H9 (cell line): ENCODE data around the gene NPDC1. TPM values are rescaled to one million over a fixed set of nuclear protein-coding genes. Genes with fewer than 3 reads are reported as not detected.

Source experiments
- DNase-seq: peaks from one replicate; pipeline ENCODE4 v3.0.0-alpha.2; 2017
- H2AFZ ChIP-seq: one replicate; pipeline ENCODE4 v1.6.1; 2013; ENCODE audit warnings: mild to moderate bottlenecking, low read length, control low read depth, moderate library complexity
- H2AK5ac ChIP-seq: 2 replicates; pipeline ENCODE4 v1.6.1; 2013; ENCODE audit warnings: low read length, control low read depth, mixed read lengths; ENCODE audit not compliant: insufficient read length
- H2BK120ac ChIP-seq: one replicate; pipeline ENCODE4 v1.6.1; 2013; ENCODE audit warnings: low read depth, mild to moderate bottlenecking, low read length, control low read depth, inconsistent platforms; ENCODE audit not compliant: poor library complexity, severe bottlenecking
- H2BK12ac ChIP-seq: 2 replicates; pipeline ENCODE4 v1.6.1; 2013; ENCODE audit warnings: low read length, control low read depth, mixed read lengths, low read depth; ENCODE audit not compliant: insufficient read length
- H2BK15ac ChIP-seq: 2 replicates; pipeline ENCODE4 v1.6.1; 2013; ENCODE audit warnings: low read depth, low read length, control low read depth
- H2BK20ac ChIP-seq: one replicate; pipeline ENCODE4 v1.6.1; 2013; ENCODE audit warnings: low read depth, mild to moderate bottlenecking, low read length, control low read depth, inconsistent platforms; ENCODE audit not compliant: poor library complexity, severe bottlenecking
- H2BK5ac ChIP-seq: 2 replicates; pipeline ENCODE4 v1.6.1; 2013; ENCODE audit warnings: low read length, control low read depth, mixed read lengths; ENCODE audit not compliant: insufficient read length
- H3K14ac ChIP-seq: 2 replicates; pipeline ENCODE4 v1.6.1; 2013; ENCODE audit warnings: low read length, control low read depth; ENCODE audit not compliant: insufficient read depth
- H3K18ac ChIP-seq: 2 replicates; pipeline ENCODE4 v1.6.1; 2013; ENCODE audit warnings: low read depth, mild to moderate bottlenecking, mixed read lengths, low read length, control low read depth; ENCODE audit not compliant: insufficient read length
- H3K23ac ChIP-seq: 2 replicates; pipeline ENCODE4 v1.6.1; 2013; ENCODE audit warnings: low read length, control low read depth, mixed read lengths, low read depth; ENCODE audit not compliant: insufficient read length
- H3K23me2 ChIP-seq: 2 replicates; pipeline ENCODE4 v1.6.1; 2013; ENCODE audit warnings: low read depth, mild to moderate bottlenecking, mixed read lengths, low read length, control low read depth; ENCODE audit not compliant: insufficient read length, poor library complexity, severe bottlenecking
- H3K27ac ChIP-seq: 2 replicates; pipeline ENCODE4 v1.5.1; 2013; ENCODE audit warnings: low read length, control low read depth, mixed read lengths, low read depth; ENCODE audit not compliant: insufficient read length
- H3K27me3 ChIP-seq: 2 replicates; pipeline ENCODE4 v1.6.1; 2013; ENCODE audit warnings: low read length, control low read depth, inconsistent platforms; ENCODE audit not compliant: insufficient read depth
- H3K4ac ChIP-seq: 2 replicates; pipeline ENCODE4 v1.6.1; 2013; ENCODE audit warnings: low read depth, mild to moderate bottlenecking, control low read depth, inconsistent platforms, low read length, moderate library complexity
- H3K4me1 ChIP-seq: 2 replicates; pipeline ENCODE4 v1.6.1; 2013; ENCODE audit warnings: low read length, control low read depth, inconsistent platforms; ENCODE audit not compliant: insufficient read depth
- H3K4me2 ChIP-seq: 2 replicates; pipeline ENCODE4 v1.6.1; 2013; ENCODE audit warnings: low read length, control low read depth, mixed read lengths; ENCODE audit not compliant: insufficient read length, insufficient read depth
- H3K56ac ChIP-seq: 2 replicates; pipeline ENCODE4 v1.6.1; 2013; ENCODE audit warnings: low read depth, mild to moderate bottlenecking, mixed read lengths, low read length, control low read depth; ENCODE audit not compliant: insufficient read length
- H3K79me1 ChIP-seq: 2 replicates; pipeline ENCODE4 v1.6.1; 2013; ENCODE audit warnings: low read depth, mild to moderate bottlenecking, moderate library complexity, low read length, control low read depth, inconsistent platforms; ENCODE audit not compliant: insufficient read depth, poor library complexity, severe bottlenecking
- H3K79me2 ChIP-seq: 2 replicates; pipeline ENCODE4 v1.6.1; 2013; ENCODE audit warnings: low read length, control low read depth, inconsistent platforms; ENCODE audit not compliant: insufficient read depth
- H3K9ac ChIP-seq: 2 replicates; pipeline ENCODE4 v1.6.1; 2013; ENCODE audit warnings: low read length, control low read depth, mixed read lengths; ENCODE audit not compliant: insufficient read length; ENCODE audit errors: extremely low read depth
- H3K9me3 ChIP-seq: one replicate; pipeline ENCODE4 v1.6.1; 2013; ENCODE audit warnings: low read depth, low read length, inconsistent platforms; ENCODE audit not compliant: control insufficient read depth
- H3T11ph ChIP-seq: one replicate; pipeline ENCODE4 v1.6.1; 2013; ENCODE audit warnings: mild to moderate bottlenecking, low read length, control low read depth, inconsistent platforms
- H4K20me1 ChIP-seq: one replicate; pipeline ENCODE4 v1.6.1; 2013; ENCODE audit not compliant: control insufficient read depth, insufficient read length, insufficient read depth
- H4K5ac ChIP-seq: 2 replicates; pipeline ENCODE4 v1.6.1; 2013; ENCODE audit warnings: low read depth, mild to moderate bottlenecking, mixed read lengths, low read length, control low read depth; ENCODE audit not compliant: insufficient read length
- H4K8ac ChIP-seq: replicated peaks from 2 replicates; pipeline ENCODE4 v1.6.1; 2013; ENCODE audit warnings: low read length, control low read depth, mixed read lengths, low read depth; ENCODE audit not compliant: insufficient read length
- H4K91ac ChIP-seq: 2 replicates; pipeline ENCODE4 v1.6.1; 2013; ENCODE audit warnings: low read depth, mild to moderate bottlenecking, moderate library complexity, mixed read lengths, low read length, control low read depth; ENCODE audit not compliant: insufficient read length
- H3K27ac Mint-ChIP-seq, 3 experiments: 2 replicates in 2 of 3; 3 replicates in 1 of 3; pipeline ENCODE4 v1.8.0; 2020 to 2021; ENCODE audit warnings: mixed read lengths in 3 of 3, mild to moderate bottlenecking in 1 of 3, moderate library complexity in 1 of 3
- H3K27me3 Mint-ChIP-seq: 2 replicates; pipeline ENCODE4 v1.8.0; 2021; ENCODE audit warnings: low read depth, mild to moderate bottlenecking, moderate library complexity, mixed read lengths
- H3K36me3 Mint-ChIP-seq, 3 experiments: 2 replicates in 2 of 3; 3 replicates in 1 of 3; pipeline ENCODE4 v1.8.0; 2020 to 2021; ENCODE audit warnings: low read depth in 3 of 3, mixed read lengths in 3 of 3; ENCODE audit not compliant: insufficient read depth in 1 of 3
- H3K4me1 Mint-ChIP-seq, 2 experiments: 2 replicates each; pipeline ENCODE4 v1.8.0; 2020; ENCODE audit warnings: mixed read lengths in 2 of 2
- H3K4me3 Mint-ChIP-seq, 2 experiments: 2 replicates in 1 of 2; 3 replicates in 1 of 2; pipeline ENCODE4 v1.8.0; 2020 to 2021; ENCODE audit warnings: mild to moderate bottlenecking in 2 of 2, mixed read lengths in 2 of 2, moderate library complexity in 1 of 2
- H3K9me3 Mint-ChIP-seq, 2 experiments: 2 replicates in 1 of 2; 3 replicates in 1 of 2; pipeline ENCODE4 v1.8.0; 2020; ENCODE audit warnings: mild to moderate bottlenecking in 2 of 2, mixed read lengths in 2 of 2, moderate library complexity in 1 of 2
- CTCF ChIP-seq: fragments of 200-600 bp; sonication (generic); conservative IDR thresholded peaks from 3 replicates; pipeline ENCODE4 v1.8.0; 2021; ENCODE audit warnings: antibody characterized with exemption, mild to moderate bottlenecking
- WGBS: extraction: QIAGEN DNeasy Blood & Tissue Kit; methylation state at CpG from one replicate; pipeline ENCODE4 v1.1.7; 2013; ENCODE audit warnings: missing lambda C conversion rate, low lambda C conversion rate, mixed read lengths; ENCODE audit not compliant: insufficient read length; ENCODE audit errors: extremely low coverage; 5-methylcytosine and 5-hydroxymethylcytosine counted together
- total RNA-seq: library from RNA; stranded (reverse); gene quantifications from 2 replicates; pipeline ENCODE4 v1.2.1, GENCODE V29; 2021

The NPDC1 gene
- total RNA-seq, 1 experiment from 2014 or later: 57.6 TPM

- H3K14ac ChIP-seq: no peak within 1 kb of the TSS; the same call in 1 of the 2 replicates
- H3T11ph ChIP-seq: no peak within 1 kb of the TSS
- no peak within 1 kb of the TSS for H2BK15ac ChIP-seq
- Mint-ChIP-seq H3K27ac (no peak within 1 kb of the TSS; a peak in 1 of 7 replicates), H3K4me3 (no peak within 1 kb of the TSS), H3K9me3 (no peaks in the 10 kb centered on the region), H3K36me3 (no peaks in the 10 kb centered on the region), H3K4me1 (peaks cover 0 to 8% of the 10 kb centered on the region in 2 experiments; a peak in 2 of 4 replicates), H3K27me3 (peaks cover 34% of the 10 kb centered on the region)
- no peak within 1 kb of the TSS for H3K23ac ChIP-seq
- no peak within 1 kb of the TSS for H3K56ac ChIP-seq
- no peaks in the 10 kb centered on the region for H3K79me1 ChIP-seq
- no peak within 1 kb of the TSS for H2BK12ac ChIP-seq
- no CpG with 5 or more reads among the region's 16 CpGs for WGBS
- H2AFZ ChIP-seq: no peak within 1 kb of the TSS
- no peak within 1 kb of the TSS for H4K91ac ChIP-seq
- no peak within 1 kb of the TSS for H2BK20ac ChIP-seq
- no peaks in the 10 kb centered on the region for H3K79me2 ChIP-seq
- no peak within 1 kb of the TSS for H3K9ac ChIP-seq
- peaks cover 2% of the 10 kb centered on the region for H4K20me1 ChIP-seq
- no peak within 1 kb of the TSS for H2BK5ac ChIP-seq
- H3K4me2 ChIP-seq: no peak within 1 kb of the TSS
- H3K23me2 ChIP-seq: peaks cover 9% of the 10 kb centered on the region
- no peaks in the 10 kb centered on the region for H3K9me3 ChIP-seq
- TF ChIP-seq CTCF: no peak
- no peak within 1 kb of the TSS for H3K4ac ChIP-seq
- no peaks in the 10 kb centered on the region for H3K4me1 ChIP-seq
- H3K18ac ChIP-seq: no peak within 1 kb of the TSS
- no peak within 1 kb of the TSS for H4K5ac ChIP-seq
- H4K8ac ChIP-seq: no peak within 1 kb of the TSS
- DNase-seq: no peak
- no peak within 1 kb of the TSS for H3K27ac ChIP-seq
- no peaks in the 10 kb centered on the region for H3K27me3 ChIP-seq
- H2BK120ac ChIP-seq: no peak within 1 kb of the TSS
- no peak within 1 kb of the TSS for H2AK5ac ChIP-seq
Measured at GRCh38 chr9:137031904-137032640, 13.9 kb downstream of the NPDC1 start, which contains the start of gene FUT7. Gene FUT7 (minus strand): TSS chr9:137032088. CDS start chr9:137031991, 97 bp downstream.
